Adrenal gland (tissue), 12 donors: ENCODE results near the gene AKAP7. TPM values are rescaled to one million over a fixed set of nuclear protein-coding genes. Genes with fewer than 3 reads are reported as not detected.

ENCODE experiments used
- DNase-seq, 7 donors: peaks; one replicate each; pipeline ENCODE4 v3.0.0-alpha.2; 2019 to 2020
- H3K27ac ChIP-seq, 5 donors: fragments of 200-600 bp; sonication (generic) in 4 of 5; 1 replicate in 3 of 5; 2 replicates in 2 of 5; pipeline versions ENCODE4 v1.5.1 to v1.8.0; 2016 to 2020; ENCODE audit warnings: mild to moderate bottlenecking in 1 of 5
- H3K27me3 ChIP-seq: fragments of 200-600 bp; 2 replicates; pipeline ENCODE4 v1.8.0; 2021
- H3K36me3 ChIP-seq, 2 donors: fragments of 200-600 bp; replicated peaks in 1 of 2; 1 replicate in 1 of 2; 2 replicates in 1 of 2; pipeline versions ENCODE4 v1.5.1 to v1.8.0; 2018 to 2022
- H3K4me1 ChIP-seq, 2 donors: fragments of 200-600 bp; replicated peaks in 1 of 2; 1 replicate in 1 of 2; 2 replicates in 1 of 2; pipeline versions ENCODE4 v1.5.1 to v1.8.0; 2018 to 2021
- H3K4me3 ChIP-seq, 4 donors: fragments of 200-600 bp; sonication (generic) in 3 of 4; one replicate each; pipeline ENCODE4 v1.5.1; 2016 to 2018
- H3K9me3 ChIP-seq, 3 donors: fragments of 200-600 bp; sonication (generic) in 1 of 3; replicated peaks in 1 of 3; 1 replicate in 2 of 3; 2 replicates in 1 of 3; pipeline versions ENCODE4 v1.5.1 to v1.8.0; 2016 to 2021
- POLR2A ChIP-seq, 2 donors: fragments of 450-650 bp; IDR thresholded peaks; one replicate each; pipeline ENCODE4 v1.6.1; 2017; ENCODE audit warnings: antibody characterized with exemption in 2 of 2, mild to moderate bottlenecking in 2 of 2, moderate library complexity in 1 of 2
- WGBS, 4 donors: extraction: QIAGEN DNeasy Blood & Tissue Kit in 2 of 4; methylation state at CpG; one replicate each; pipeline versions ENCODE4 v1.1.5 to v1.1.7; 2013 to 2017; 5-methylcytosine and 5-hydroxymethylcytosine counted together
- intact Hi-C, 2 donors: fragments of 100-400 bp; cut with DNase I; formaldehyde crosslinking; loops; one replicate each; pipeline versions ENCODE4 v1.14.1 to v1.15.0; 2022 to 2023
- polyA plus RNA-seq, 3 donors: library from polyadenylated mRNA; stranded (reverse); fragments of 200-250 nt in 2 of 3; fragments of 350-450 nt in 1 of 3; fragmentation: Illumina TruSeq in 1 of 3; extraction: RNeasy Lipid Tissue Mini Kit (QIAGEN cat#74804) in 1 of 3; gene quantifications; one replicate each; pipeline ENCODE4 v1.2.3, GENCODE V29; 2013 to 2014
- total RNA-seq, 9 donors: library from RNA; depleted of rRNA in 4 of 9; stranded (reverse); fragments of >200 nt in 4 of 9; fragments of 120-200 nt in 1 of 9; fragmentation: NEBNext Ultra II Directional in 1 of 9; extraction: Animal tissue kit (Norgen Biotek cat#: 25700) in 1 of 9; gene quantifications; one replicate each; pipeline versions ENCODE4 v1.1.0 to v1.2.4, GENCODE V29; 2013 to 2023
- TF ChIP-seq, protein P1 (sequence below), 6 experiments: fragments of 450-650 bp in 4 of 6; fragments of 200-600 bp in 2 of 6; sonication (generic) in 1 of 6; IDR thresholded peaks; 1 replicate in 5 of 6; 2 replicates in 1 of 6; pipeline versions ENCODE4 v1.5.1 to v1.8.0; 2016 to 2021; ENCODE audit warnings: antibody characterized with exemption in 6 of 6, mild to moderate bottlenecking in 2 of 6, moderate library complexity in 1 of 6
- donor health status: healthy with polysubstance abuse.
- donor health status: Bipolar disorder and iron deficiency.
- donor health status: DM: yes; HTN: yes; CAD: no.
- donor health status: DM: no; HTN: no; CAD: no.
- donor health status: DM: no; HTN: no; CAD: no.
- donor health status: DM: yes; HTN: yes; CAD: no.

The AKAP7 gene
- total and polyA plus RNA-seq, 12 donors = 36.2 to 165 (median 62.2) TPM

DNA sequence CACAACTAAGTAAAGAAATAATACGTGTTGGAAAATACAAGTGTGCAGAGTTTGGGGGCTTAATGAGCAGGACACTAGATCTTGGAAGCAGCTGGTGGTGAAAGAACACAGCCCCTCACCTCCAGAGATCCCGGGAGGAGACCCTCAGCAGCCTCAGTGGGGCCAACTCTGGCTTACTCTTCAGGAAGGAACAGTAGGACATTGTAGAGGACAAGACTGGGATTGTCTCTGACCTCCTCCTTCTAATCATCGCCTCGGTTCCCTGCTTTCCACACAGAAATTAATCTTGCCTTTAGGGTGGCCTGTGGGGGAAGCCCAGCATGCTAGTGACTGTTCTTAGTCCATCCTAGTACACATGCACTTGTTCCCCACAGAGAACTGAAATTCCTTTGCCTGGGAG, 130.7 kb downstream of the AKAP7 start:
- WGBS, 4 donors = 67 to 88% (median 85%) methylated on average over 4 of the region's 4 CpGs

DNA sequence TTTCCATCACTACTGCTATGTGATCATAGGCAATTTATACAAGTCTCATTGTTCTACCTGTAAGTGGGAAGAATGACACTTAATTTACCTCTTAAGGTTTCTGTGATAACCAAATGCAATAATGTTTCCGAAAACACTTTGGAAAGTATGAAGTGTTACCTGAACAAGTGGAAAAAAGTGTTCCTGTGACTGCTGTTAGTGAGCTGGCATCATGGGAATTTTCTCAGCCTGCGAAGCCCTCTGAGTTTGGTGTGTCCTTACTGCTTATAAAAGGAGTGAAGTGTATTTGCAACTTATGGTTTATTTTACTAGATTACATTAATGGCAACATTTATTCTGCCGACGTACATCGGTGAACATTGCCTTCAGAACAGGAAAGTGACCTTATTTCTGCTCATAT, 133.0 kb downstream of the AKAP7 start:
- intact Hi-C loops = no loop called here
- Histone ChIP-seq H3K27me3 (no peaks in the 10 kb centered on the region), H3K4me3 (no peak overlapping the region), H3K36me3 (peaks cover 0 to 5% of the 10 kb centered on the region in 2 donors), H3K9me3 (no peaks in the 10 kb centered on the region), H3K4me1 (no peaks in the 10 kb centered on the region), H3K27ac (no peak overlapping the region)
- 95 to 98% (median 96%) methylated on average over 5 of the region's 5 CpGs for WGBS, 4 donors
- no peak for DNase-seq
- TF ChIP-seq POLR2A (IDR thresholded peaks at IDR 0.05) = no peak
- TF ChIP-seq, protein P1, sequence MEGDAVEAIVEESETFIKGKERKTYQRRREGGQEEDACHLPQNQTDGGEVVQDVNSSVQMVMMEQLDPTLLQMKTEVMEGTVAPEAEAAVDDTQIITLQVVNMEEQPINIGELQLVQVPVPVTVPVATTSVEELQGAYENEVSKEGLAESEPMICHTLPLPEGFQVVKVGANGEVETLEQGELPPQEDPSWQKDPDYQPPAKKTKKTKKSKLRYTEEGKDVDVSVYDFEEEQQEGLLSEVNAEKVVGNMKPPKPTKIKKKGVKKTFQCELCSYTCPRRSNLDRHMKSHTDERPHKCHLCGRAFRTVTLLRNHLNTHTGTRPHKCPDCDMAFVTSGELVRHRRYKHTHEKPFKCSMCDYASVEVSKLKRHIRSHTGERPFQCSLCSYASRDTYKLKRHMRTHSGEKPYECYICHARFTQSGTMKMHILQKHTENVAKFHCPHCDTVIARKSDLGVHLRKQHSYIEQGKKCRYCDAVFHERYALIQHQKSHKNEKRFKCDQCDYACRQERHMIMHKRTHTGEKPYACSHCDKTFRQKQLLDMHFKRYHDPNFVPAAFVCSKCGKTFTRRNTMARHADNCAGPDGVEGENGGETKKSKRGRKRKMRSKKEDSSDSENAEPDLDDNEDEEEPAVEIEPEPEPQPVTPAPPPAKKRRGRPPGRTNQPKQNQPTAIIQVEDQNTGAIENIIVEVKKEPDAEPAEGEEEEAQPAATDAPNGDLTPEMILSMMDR (IDR thresholded peaks at IDR 0.05) = no peak

More for the DNA sequence above, 130.7 kb downstream of the AKAP7 start:
- Histone ChIP-seq H3K27me3 (no peaks in the 10 kb centered on the region), H3K4me1 (no peaks in the 10 kb centered on the region), H3K9me3 (no peaks in the 10 kb centered on the region), H3K27ac (no peak overlapping the region), H3K4me3 (no peak overlapping the region), H3K36me3 (peaks cover 0 to 5% of the 10 kb centered on the region in 2 donors)
- intact Hi-C loops = no loop called here
- DNase-seq = no peak
- TF ChIP-seq, protein P1 (IDR thresholded peaks at IDR 0.05) = no peak
- no peak for TF ChIP-seq POLR2A (IDR thresholded peaks at IDR 0.05)

DNA sequence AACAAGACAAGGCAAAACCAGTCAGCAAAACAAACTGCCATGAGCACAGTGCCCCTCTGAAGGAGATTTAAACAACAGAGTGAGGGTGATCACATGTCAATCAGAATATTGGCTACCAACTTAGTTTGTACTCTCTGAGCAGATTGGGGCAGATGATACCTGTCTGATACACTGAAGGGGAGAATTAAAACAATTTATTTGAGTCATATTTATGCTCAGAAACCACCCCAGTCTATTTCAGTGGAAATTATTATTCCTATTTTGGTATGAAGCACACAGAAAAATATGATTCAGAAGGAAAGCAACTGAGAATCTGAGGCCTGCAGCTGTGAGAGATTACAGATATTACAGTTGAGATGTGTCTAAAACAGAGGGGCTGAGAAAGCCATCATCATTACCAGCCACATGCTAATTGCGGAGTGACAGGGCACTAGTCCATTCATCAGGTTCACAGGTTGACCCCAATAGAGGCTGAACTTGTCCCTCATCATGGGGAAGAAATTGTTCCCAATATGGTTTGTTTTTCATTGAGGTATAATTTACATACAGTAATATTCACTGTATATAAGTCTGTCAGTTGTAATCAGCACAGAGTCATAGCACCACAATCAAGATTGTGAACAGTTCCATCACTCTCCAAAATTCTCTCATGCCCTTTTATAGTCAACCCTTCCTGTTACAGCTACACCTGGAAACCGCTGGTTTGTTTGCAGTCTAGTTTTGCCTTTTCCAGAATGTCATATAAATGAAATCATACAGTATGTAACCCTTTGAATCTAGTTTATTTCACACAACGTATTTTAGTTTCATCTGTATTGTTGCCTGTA, 134.5 kb downstream of the AKAP7 start:
- Histone ChIP-seq H3K9me3 (no peaks in the 10 kb centered on the region), H3K27ac (no peak overlapping the region), H3K27me3 (no peaks in the 10 kb centered on the region), H3K4me3 (no peak overlapping the region), H3K4me1 (peaks cover 0 to 4% of the 10 kb centered on the region in 2 donors), H3K36me3 (peaks cover 0 to 5% of the 10 kb centered on the region in 2 donors)
- WGBS, 4 donors = 98 to 99% (median 98%) methylated on average over 3 of the region's 3 CpGs
- TF ChIP-seq, protein P1 (IDR thresholded peaks at IDR 0.05) = no peak
- no peak for TF ChIP-seq POLR2A (IDR thresholded peaks at IDR 0.05)
- no peak for DNase-seq
- intact Hi-C loops = no loop called here

DNA sequence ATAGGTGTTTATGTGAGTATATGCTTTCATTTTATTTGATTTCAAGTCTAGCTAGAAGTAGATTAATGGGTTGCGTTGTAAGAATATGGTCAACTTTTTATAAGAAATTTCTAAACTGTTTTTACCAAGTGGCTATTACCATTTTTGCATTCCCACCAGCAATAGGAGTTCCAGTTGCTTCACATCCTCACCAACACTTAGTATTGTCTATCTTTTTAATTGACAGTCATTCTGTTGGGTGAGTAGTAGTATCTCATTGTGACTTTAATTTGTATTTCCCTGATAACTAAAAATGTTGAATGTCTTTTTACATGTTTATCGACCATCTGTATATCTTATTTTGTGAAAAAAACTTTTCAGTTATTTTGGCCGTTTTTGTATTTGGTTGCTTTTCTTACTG, 135.3 kb downstream of the AKAP7 start:
- H3K27me3 ChIP-seq = no peaks in the 10 kb centered on the region
- no peak overlapping the region for H3K4me3 ChIP-seq
- 96 to 98% (median 97%) methylated on average over 3 of the region's 3 CpGs for WGBS, 4 donors
- intact Hi-C loops = no loop called here
- H3K9me3 ChIP-seq = no peaks in the 10 kb centered on the region
- peaks cover 0 to 5% of the 10 kb centered on the region in 2 donors for H3K36me3 ChIP-seq
- peaks cover 0 to 8% of the 10 kb centered on the region in 2 donors for H3K4me1 ChIP-seq
- no peak overlapping the region for H3K27ac ChIP-seq
- DNase-seq = no peak
- TF ChIP-seq, protein P1 (IDR thresholded peaks at IDR 0.05) = no peak
- TF ChIP-seq POLR2A (IDR thresholded peaks at IDR 0.05) = no peak
